GM19452 (cell line): Measurements from ENCODE around the gene F13A1.

Source experiments
- ATAC-seq: cut with Tn5 transposase; IDR thresholded peaks from one replicate; pipeline ENCODE4 v1.9.1; 2021; ENCODE audit not compliant: unreplicated experiment

F13A1 gene

GRCh38 chr6:6319952-6320811, at the start of gene F13A1:
Gene F13A1, minus strand, starts transcription at chr6:6320662. Its CDS starts 1,998 bp downstream, at chr6:6318664.
- no peak for ATAC-seq

- no peak for ATAC-seq
Measured at GRCh38 chr6:6368684-6369052, 48.2 kb upstream of the F13A1 start.

- ATAC-seq = no peak
Measured at GRCh38 chr6:6368040-6368683, 47.7 kb upstream of the F13A1 start.

- ATAC-seq = no peak
Measured at GRCh38 chr6:6366803-6367202, 46.3 kb upstream of the F13A1 start.

- no peak for ATAC-seq
Measured at GRCh38 chr6:6365242-6365641, 44.8 kb upstream of the F13A1 start.

- ATAC-seq = no peak
Measured at GRCh38 chr6:6362056-6362840, 41.8 kb upstream of the F13A1 start.

- no peak for ATAC-seq
Measured at GRCh38 chr6:6357530-6357929, 37.1 kb upstream of the F13A1 start.

- ATAC-seq = no peak
Measured at GRCh38 chr6:6357032-6357431, 36.6 kb upstream of the F13A1 start.

- no peak for ATAC-seq
Measured at GRCh38 chr6:6352772-6353171, 32.3 kb upstream of the F13A1 start.

- ATAC-seq = no peak
Measured at GRCh38 chr6:6351511-6352025, 31.1 kb upstream of the F13A1 start.

- ATAC-seq = no peak
Measured at GRCh38 chr6:6350696-6351095, 30.2 kb upstream of the F13A1 start.

- ATAC-seq = no peak
Measured at GRCh38 chr6:6348256-6348655, 27.8 kb upstream of the F13A1 start.

- no peak for ATAC-seq
Measured at GRCh38 chr6:6346427-6347023, 26.1 kb upstream of the F13A1 start.

GRCh38 chr6:6333501-6333900, 13.0 kb upstream of the F13A1 start:
- ATAC-seq = no peak

GRCh38 chr6:6332811-6333244, 12.4 kb upstream of the F13A1 start:
- ATAC-seq = peak; percentile 29

GRCh38 chr6:6331946-6332601, 11.6 kb upstream of the F13A1 start:
- ATAC-seq = peak; percentile 59

GRCh38 chr6:6331393-6331792, 10.9 kb upstream of the F13A1 start:
- ATAC-seq = peak; percentile 71

GRCh38 chr6:6330407-6330806, 9.9 kb upstream of the F13A1 start:
- no peak for ATAC-seq

- ATAC-seq = no peak
Measured at GRCh38 chr6:6328451-6328850, 8.0 kb upstream of the F13A1 start.

- ATAC-seq = no peak
Measured at GRCh38 chr6:6323352-6323751, 2.9 kb upstream of the F13A1 start.
